ENCODE results near the gene GALNT17.

DNA sequence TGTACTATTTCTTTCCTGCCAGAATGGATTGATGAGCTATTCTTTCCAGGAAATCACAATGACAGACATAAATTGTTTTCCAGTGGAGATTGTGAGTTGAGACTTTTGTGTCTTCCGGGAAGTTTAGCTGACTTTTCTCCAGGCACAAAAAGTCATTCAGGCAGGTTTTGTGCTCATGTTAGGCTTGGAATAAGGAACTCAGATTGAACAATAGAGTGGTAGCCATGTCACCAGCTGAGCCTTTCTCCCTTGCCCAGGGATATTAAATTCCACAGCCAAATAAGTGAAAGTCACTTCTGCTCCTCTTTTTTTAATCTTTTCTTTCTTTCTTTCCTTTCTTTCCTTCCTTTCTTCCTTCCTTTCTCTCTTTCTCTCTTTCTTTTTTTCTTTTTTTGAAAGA is 559.6 kb downstream of the GALNT17 start:
- TF ChIP-seq POLR2A (IDR thresholded peaks at IDR 0.05), result no peak
- TF ChIP-seq, protein P1, sequence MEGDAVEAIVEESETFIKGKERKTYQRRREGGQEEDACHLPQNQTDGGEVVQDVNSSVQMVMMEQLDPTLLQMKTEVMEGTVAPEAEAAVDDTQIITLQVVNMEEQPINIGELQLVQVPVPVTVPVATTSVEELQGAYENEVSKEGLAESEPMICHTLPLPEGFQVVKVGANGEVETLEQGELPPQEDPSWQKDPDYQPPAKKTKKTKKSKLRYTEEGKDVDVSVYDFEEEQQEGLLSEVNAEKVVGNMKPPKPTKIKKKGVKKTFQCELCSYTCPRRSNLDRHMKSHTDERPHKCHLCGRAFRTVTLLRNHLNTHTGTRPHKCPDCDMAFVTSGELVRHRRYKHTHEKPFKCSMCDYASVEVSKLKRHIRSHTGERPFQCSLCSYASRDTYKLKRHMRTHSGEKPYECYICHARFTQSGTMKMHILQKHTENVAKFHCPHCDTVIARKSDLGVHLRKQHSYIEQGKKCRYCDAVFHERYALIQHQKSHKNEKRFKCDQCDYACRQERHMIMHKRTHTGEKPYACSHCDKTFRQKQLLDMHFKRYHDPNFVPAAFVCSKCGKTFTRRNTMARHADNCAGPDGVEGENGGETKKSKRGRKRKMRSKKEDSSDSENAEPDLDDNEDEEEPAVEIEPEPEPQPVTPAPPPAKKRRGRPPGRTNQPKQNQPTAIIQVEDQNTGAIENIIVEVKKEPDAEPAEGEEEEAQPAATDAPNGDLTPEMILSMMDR (IDR thresholded peaks at IDR 0.05), result no peak
